Fibroblast of skin of left quadriceps (primary cell): Measurements from ENCODE around the gene MMP24OS.

Source experiments
- DNase-seq, 2 experiments: peaks; one replicate each; pipeline ENCODE4 v3.0.0-alpha.2; 2013; ENCODE audit warnings: low read depth in 2 of 2

The MMP24OS gene

DNA sequence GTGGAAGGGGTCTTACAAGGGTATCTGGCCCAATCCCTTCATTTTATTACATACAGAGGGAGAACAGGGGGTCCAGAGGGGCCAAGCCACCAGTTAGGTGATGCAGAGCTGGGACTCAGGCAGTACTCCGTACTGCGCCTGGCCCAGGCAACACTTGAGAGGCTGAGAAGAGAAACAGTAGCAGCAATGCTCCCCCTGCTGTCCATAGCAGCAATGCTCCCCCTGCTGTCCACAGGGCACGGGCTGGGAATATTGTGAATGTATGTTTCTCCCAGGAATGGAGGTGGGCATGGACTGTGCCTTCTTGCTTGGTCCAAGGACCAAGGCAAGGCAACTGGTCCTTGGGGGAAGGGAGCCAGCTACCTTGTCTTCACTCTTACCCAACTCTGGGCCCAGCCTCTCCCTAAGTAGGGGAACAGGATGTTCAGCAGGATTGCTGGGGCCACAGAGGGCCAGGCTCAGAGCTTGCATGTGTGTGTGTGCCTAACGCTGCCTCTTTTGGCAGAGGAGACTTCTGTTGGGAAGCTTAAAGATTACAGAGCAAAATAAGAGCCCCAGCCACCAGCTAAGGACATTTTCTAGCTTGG, 29.1 kb upstream of the MMP24OS start:
- peak in 1 of 2 experiments; percentile 53 for DNase-seq

DNA sequence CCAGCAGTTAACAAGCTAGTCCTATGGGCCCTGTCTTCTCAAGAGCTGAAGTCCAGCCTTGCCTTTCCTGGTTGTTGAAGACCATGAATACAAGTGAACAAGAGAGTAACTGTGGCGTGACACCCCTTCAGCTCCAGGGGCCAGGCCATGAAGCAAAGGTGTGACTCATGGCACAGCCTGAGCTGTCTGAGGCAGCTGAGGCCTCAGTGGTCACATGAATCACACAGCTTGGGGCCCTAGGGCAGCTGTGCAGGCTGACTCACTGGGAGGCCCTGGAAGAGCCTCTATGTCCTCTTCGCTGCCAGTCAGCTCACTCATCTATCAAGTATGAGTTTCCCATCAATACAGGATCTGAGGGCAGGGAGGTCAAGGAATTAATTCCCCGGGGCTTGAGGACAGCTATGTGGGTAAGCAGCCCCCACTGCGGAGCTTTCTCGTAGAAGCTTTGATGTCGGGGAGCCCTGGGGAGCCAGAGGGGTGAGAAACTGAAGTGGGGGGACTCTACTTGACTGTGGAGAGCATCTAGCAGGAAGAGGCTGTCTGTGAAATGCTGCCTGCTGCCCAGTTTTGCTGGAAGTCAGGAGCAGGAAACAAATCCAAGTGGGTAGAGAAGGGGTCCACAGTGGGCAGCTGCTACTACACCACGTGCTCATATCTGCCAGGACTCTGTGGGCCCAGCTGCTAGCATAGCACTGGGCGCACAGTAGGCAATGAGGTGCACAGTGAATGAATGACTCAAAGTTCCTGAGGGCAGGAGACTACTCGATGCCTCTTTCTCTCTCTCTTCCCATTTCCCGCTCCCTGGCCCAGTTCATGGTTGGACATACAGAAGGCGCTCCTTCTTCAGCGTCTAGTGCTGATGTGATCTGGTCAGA, 28.0 kb upstream of the MMP24OS start:
- DNase-seq = peak; percentile 97 to 98

DNA sequence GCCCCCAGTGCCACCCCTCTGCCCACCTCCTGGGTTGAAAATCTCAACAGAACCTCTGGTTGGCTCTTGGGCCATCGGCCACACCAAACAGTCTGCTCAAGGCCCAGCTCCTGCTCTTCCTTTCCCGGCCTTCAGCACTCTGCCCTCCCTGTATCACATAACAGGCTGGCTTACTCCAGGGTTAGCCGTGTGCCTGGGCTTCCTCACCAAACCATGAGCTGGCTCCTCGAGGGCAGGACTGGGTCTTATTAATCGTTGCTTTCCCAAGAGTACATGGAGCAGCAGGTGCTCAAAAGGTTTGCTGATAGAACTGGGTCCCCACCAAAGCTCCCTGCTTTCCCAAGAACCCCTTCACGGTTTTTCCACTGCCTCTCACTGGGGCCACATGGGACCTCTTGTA, 27.0 kb upstream of the MMP24OS start:
- no peak for DNase-seq

DNA sequence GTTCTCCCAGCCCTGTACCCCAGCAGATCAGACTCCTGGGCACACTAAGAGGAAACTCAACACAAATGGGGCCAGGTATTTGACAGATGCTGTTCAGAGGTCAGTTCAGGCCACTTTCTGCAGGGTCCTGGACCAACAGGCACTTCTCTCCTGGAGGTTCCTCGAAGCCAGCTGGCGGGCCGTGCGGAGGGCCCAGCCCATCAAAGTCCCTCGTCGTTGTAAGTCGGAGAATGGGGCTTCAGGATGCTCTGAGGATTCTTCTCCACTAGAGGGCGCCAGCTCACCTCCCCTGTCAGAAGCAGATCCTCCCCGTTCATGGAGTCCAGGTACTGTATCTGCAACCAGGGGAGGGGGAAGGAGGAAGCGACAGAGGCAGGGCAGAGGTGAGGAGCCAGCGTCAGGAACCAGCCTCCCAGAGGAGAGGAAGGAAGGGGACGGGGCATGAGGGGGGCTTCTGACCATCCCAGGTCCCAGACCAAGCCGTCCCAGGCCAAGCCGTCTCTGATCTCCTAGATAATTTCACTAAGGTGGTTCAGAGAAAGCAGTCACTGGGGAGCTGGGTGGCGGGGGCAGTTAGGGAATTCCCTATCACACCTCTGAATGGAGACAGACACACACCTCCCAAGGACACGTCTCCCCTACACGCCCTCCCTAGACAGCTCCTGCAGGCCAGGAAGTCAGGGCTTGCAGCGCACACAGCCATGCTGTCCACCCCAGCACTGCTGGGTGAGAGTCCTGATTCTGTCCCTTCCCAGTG, 26.0 kb upstream of the MMP24OS start:
- peak; percentile 80 to 81 for DNase-seq

DNA sequence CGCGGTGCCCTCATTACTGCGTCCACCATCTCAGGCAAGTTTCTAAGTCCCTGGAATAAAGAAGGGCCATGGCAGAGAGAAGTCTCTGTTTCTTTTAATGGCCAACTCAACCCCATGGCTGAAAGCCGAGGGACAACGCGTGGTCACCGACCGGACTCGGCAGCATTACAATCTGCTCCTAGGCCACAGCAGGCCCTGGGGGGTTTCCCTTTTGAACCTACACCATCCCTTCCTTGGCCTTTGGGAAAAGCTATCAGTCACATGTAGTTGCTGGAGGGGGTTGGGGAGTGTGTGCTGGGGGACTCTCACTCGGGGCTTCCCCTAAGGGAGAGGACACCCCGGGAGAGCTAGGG, 25.4 kb upstream of the MMP24OS start:
- no peak for DNase-seq

DNA sequence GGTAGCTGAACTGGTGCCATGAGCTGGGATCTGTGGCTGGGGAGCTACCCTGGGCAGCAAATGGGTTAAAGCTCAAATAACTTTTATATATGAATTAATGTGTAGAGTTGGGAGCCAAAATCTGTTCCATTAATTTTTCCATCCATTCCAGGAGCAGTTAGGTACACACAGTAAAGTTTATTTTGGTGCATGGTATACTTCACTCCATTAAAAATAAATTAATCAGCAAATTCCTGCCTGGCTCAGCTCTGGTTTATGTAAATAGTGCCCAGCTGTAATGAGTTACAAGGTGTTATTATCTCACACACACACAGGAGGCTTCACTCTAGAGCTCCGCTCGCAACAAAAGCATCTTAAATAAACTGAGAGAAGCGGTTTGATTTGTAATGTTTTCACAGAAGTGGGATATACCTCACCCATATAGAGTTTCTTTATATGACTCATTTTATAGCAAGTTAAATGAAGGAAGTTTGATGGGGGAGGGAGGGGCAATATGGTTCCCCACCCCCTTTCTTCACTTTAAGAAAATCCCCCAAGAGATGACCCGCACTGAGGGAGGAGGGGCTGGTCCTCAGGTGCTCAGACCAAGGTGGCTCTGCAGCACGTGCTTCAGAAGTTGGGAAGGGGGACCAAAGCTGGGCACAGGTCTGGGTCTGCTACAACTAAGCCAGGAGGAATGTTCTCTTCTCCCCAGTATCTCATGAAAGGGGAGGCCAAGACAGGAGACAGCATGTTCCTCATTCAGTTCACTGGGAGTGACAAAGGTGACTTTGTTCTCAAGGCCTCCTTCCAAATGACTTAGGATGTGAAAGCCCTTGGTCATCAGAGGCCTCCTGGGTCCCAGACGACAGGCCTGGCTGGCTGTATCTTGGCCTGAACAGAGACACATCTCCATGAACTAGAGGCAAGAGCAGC, 24.8 kb upstream of the MMP24OS start:
- DNase-seq = peak in 1 of 2 experiments; percentile 64

DNA sequence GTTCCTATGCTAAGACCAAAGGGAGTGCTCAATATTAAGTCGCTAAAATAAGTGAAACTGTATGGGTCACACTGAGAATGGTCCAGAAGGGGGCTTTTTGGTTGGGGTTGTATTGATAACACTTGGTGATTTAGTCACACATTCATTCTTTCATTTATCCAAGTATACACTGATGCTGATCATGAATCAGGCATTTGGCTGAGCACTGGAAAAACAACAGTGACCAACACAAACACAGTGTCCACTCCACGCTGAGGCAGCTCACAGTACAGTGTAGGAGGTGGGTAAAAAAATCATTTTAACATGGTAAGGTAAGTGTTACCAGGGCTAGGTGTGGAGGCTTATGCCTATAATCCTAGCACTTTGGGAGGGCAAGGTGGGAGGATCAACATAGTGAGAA, 23.5 kb upstream of the MMP24OS start:
- DNase-seq = no peak

DNA sequence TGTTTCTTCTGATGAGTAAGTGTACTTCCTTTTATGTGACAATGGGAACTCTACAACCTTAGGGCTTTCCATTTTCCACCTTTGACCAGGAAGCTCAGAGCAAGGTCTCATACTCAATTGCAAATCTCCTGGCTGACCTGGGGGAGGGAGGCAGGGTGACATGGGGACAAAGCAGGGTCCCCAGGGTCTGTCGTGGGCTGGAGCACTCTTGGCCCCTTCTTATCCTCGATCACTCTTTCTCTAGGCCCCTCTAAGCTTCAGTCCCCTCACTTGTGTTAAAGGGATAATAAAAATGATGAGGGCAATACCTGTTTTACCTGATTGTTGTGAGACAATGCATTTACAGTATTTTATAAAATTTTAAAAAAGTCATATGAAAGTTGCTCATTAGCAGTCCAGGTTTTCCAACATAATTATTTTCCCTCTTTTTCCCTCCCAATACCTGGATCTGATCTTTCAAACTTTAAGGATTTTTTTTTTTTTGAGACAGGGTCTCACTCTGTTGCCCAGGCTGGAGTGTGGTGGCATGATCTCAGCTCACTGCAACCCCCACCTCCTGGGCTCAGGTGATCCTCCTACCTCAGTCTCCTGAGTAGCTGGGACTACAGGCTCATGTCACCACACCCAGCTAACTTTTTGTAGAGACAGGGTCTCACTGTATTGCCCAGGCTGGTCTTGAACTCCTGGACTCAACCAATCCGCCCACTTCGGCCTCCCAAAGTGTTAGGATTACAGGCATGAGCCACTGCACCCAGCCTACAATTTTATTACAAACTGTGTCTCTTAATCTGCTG, 22.7 kb upstream of the MMP24OS start:
- DNase-seq = no peak

DNA sequence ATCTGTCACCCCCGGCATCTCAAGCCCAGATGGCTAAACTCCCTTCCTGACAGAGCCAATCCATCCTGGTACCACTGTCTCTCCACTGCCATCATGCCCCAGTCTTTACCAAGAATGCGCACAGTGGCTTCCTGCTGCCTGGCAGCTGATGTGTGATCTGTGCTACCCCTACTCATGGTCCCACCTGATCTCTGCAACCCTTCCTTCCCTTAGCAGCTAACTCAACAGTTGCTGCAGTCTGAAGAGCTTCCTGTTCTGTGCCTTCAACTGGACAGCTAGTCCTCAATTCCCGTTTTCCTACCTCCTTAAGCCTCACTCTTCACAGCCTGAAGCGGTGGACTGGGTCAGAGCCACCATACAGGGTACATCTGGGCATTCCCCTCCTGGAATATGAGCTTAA, 21.9 kb upstream of the MMP24OS start:
- no peak for DNase-seq

DNA sequence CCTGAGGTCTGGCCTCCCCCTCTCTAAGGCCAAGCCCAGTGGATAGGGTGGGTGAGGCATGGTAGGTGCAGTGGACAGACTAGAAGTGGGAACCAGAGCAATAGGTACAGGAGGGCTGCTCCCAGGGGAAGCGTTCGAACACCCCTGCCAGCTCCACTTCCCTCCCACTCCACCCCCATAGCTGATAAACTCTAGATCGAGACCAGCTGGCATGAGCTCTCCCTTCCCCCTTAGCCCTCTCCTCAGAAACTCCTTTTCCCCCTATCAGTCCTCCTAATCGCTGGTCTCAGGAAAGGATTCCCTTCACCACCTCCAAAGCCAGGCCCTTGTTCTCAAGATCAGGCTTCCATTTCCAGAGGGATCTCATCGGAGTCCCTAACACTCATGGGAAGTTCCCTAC, 20.3 kb upstream of the MMP24OS start:
- no peak for DNase-seq

DNA sequence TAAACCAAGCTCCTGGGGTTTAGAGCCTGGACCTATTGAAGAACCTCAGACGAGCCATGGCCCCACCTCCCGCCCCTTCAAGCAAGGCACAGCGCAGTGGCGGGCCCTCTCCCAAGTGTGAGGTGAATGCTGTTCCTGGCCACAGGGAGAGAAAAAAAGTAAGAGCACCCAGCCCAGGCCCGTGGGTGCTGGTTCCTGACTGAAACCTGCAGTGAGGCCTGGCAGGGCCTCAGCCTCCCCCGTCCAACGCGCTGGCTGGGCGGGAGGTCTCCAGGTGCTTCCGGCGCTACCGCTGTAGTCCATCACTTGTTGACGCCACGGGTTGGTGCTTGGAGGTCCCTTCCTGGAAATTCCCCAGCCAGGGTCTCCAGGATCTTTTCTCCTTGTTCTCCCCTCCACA, 19.8 kb upstream of the MMP24OS start:
- no peak for DNase-seq

DNA sequence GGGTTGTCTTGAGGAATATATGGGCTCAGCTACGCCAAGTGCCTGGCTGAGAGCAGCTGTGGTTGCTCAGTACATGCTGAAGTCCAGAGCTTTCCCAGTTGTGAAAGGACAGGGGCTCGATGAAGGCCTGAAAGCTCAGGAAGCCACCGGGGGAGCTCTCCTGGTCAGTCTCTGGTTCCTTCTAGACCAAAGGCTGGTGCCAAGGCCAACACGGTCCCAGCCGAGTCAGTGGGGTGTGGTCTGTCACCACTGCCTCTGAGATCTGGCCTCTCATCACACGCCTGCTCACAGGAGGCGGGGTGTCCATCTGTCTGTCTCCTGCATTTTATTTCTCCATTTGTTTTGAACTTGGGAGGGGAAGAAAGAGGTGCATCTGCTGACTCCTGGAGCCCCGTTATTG, 19.2 kb upstream of the MMP24OS start:
- no peak for DNase-seq

DNA sequence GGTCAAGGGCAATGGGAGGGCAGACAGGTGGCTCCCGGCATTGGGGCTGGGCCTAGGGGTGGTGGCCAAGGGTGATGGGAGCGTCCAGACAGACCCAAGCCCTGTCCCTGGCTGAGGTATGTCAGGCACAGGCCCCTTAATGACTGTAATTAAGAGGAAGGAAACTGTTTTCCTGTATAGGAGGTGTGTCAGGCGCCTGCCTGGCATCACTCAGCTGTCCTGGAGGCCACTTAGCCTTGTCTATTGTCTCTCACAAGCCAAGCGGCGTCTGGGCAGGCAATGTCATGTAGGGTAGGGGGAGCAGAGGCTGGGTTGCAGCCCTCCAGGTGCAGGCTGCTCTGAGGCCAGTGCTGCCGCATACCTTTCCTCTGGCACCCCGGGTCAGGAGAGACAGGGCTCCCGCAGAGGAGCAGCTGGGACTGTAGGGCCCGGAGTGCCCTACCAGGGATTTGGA, 18.2 kb upstream of the MMP24OS start:
- DNase-seq = no peak

DNA sequence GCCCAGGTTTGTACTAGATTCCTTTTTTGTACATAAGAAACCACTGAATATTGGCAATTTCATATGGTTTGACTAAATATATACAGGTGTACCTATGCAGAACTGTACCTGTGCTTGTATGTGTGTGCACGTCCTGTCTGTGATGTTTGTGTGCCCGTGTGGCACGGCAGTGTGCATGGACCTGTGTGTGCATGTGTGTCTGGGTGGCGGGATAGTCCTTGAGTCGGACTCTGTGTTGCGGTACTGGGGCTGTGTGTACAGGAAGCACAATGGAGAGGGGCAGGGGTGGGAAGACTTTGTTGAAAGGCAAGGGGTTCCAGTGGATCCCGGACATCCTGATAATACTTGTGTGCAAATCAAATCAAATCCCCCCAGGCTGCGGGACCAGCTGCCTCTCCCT, 17.8 kb upstream of the MMP24OS start:
- no peak for DNase-seq

DNA sequence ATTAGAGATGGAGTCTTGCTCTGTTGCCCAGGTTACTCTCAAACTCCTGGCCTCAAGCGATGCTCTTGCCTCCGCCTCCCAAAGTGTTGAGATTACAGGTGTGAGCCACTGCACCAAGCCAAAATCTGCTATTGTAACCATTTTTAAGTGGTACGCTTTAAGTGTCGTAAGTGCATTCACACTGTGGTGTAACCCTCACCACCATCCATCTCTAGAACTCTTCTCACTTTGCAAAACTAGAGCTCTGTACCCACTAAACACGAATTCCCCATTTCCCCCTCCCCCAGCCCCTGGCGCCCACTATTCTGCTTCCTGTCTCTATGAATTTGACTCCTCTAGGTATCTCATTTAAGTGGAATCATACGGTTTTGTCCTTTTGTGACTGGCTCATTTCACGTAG, 17.1 kb upstream of the MMP24OS start:
- DNase-seq = no peak

DNA sequence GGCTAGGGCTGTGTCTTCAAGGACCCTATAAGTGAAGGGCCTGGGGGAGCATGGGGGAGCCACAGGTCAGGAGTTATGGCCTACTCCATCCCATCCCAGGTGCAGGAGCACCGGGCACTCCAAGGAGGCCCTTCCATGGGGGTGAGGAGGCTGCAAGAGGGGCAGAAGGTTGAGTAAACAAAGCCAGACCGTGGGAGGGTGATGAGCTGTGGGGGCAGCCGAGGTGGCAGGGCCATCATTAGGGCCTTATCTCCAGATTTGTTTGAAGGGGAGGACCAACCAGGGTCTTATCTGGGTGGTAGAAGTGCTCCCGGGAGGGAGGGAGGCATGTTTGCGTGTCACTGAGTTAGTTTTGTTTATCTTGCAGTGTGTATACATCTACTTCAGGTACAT, 16.4 kb upstream of the MMP24OS start:
- no peak for DNase-seq

DNA sequence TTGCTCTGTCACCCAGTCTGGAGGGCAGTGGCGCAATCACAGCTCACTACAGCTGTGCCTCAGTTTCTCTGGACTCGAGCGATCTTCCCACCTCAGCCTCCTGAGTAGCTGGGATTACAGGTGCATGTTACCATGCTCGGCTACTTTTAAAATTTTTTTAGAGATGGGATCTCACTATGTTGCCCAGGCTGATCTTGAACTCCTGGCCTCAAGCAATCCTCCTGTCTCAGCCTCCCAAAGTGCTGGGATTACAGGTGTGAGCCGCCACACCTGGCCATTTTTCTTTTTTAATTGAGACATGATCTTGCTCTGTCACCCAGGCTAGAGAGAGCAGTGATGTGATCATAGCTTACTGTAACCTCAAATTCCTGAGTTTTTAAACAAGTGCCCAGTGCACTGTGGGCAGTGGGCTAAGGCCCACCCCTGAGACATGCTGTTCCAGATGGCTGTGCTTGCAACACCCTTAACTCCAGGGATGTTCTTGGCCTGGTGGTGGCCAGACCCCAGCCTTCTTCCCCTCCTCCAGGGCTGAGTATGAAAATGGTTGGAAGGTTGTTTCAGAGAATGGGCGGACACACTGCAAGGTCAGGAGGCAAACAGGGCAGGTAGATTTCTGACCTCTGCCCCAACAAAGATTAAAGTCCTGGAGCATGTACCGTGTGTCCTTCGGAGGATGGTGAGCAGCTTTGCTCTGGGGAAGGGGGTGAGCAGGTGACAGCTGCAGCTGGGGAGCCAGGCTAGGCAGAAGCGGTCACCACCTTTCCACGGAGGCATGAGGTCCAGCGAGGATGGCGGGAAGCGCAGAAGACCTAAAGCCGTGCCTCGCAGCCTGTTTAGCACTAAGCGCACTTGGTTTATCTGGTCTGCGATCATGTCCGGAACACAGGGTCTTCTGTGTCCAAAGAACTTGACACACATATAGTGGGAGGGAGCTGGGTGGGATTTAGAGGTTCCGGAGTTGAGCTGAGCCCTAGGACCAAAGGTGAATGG, 15.7 kb upstream of the MMP24OS start:
- no peak for DNase-seq

DNA sequence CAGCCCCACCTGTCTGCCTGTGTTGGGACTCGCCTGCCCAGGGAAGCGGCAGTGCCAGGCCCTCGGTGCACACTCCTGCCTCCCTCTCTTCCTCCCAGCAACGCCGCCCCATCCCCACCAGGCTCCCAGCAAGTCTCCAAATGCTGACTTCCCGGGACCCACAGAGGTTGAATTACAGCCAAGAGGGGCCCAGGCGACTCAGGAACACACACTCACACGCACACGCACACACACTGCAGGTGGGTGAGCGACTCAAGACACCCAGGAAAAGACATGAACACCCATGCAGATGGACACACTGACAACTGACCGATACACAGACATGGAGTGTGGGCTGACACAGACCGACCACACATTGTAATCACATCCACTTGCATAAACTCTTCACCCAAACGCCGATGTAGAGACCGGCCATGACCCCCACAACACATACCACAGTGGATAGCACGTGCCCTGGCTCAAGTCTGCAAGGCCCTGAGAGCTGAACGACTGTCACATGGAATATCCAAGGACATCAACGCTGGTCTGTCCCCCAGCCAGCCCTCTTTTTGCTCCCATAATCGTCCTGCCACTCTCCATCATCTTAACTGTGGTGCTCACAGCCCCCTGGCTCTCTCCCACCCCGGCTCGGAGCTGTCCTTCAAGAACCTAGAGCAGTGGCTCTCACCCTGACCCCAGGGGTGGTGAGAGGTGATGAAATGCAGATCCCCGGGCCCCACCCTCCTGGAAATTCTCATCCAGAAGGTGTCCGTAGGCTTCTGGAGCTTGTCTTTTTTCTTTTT, 14.8 kb upstream of the MMP24OS start:
- DNase-seq = no peak
